Chondrocyte (in vitro differentiated cells): Measurements from ENCODE around the gene GPBAR1. TPM values are rescaled to one million over a fixed set of nuclear protein-coding genes. Genes with fewer than 3 reads are reported as not detected.

ENCODE experiments used
- DNase-seq: peaks from one replicate; pipeline ENCODE4 v3.0.0; 2021; ENCODE audit warnings: mixed read lengths, low spot score
- H3K27ac Mint-ChIP-seq: one replicate; pipeline ENCODE4 v1.8.0; 2021; ENCODE audit warnings: mild to moderate bottlenecking, moderate library complexity, mixed read lengths; ENCODE audit not compliant: unreplicated experiment
- H3K27me3 Mint-ChIP-seq: 2 replicates; pipeline ENCODE4 v1.8.0; 2021; ENCODE audit warnings: low read depth, mixed read lengths
- H3K36me3 Mint-ChIP-seq: 2 replicates; pipeline ENCODE4 v1.8.0; 2021; ENCODE audit warnings: low read depth, mixed read lengths
- H3K4me1 Mint-ChIP-seq: 2 replicates; pipeline ENCODE4 v1.8.0; 2021; ENCODE audit warnings: low read depth, mild to moderate bottlenecking, mixed read lengths
- H3K4me3 Mint-ChIP-seq: one replicate; pipeline ENCODE4 v1.8.0; 2021; ENCODE audit warnings: mild to moderate bottlenecking, moderate library complexity, mixed read lengths; ENCODE audit not compliant: unreplicated experiment
- H3K9me3 Mint-ChIP-seq: 2 replicates; pipeline ENCODE4 v1.8.0; 2021; ENCODE audit warnings: low read depth, mixed read lengths
- long read RNA-seq: library from polyadenylated mRNA; stranded (forward); transcript quantifications from one replicate; pipeline ENCODE4 v2.0.0, GENCODE V29; 2021
- total RNA-seq: library from RNA; stranded (reverse); gene quantifications from 3 replicates; pipeline ENCODE4 v1.2.1, GENCODE V29; 2021
- TF ChIP-seq, protein P1 (sequence below): fragments of 200-600 bp; sonication (generic); IDR thresholded peaks from 2 replicates; pipeline ENCODE4 v1.5.0; 2021; ENCODE audit warnings: antibody characterized with exemption, mild to moderate bottlenecking, moderate library complexity

Gene GPBAR1, protein sequence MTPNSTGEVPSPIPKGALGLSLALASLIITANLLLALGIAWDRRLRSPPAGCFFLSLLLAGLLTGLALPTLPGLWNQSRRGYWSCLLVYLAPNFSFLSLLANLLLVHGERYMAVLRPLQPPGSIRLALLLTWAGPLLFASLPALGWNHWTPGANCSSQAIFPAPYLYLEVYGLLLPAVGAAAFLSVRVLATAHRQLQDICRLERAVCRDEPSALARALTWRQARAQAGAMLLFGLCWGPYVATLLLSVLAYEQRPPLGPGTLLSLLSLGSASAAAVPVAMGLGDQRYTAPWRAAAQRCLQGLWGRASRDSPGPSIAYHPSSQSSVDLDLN
- total RNA-seq: 0.10 to 0.26 TPM (median 0.22 TPM) in 3 replicates
- long read RNA-seq: 0 reads

DNA sequence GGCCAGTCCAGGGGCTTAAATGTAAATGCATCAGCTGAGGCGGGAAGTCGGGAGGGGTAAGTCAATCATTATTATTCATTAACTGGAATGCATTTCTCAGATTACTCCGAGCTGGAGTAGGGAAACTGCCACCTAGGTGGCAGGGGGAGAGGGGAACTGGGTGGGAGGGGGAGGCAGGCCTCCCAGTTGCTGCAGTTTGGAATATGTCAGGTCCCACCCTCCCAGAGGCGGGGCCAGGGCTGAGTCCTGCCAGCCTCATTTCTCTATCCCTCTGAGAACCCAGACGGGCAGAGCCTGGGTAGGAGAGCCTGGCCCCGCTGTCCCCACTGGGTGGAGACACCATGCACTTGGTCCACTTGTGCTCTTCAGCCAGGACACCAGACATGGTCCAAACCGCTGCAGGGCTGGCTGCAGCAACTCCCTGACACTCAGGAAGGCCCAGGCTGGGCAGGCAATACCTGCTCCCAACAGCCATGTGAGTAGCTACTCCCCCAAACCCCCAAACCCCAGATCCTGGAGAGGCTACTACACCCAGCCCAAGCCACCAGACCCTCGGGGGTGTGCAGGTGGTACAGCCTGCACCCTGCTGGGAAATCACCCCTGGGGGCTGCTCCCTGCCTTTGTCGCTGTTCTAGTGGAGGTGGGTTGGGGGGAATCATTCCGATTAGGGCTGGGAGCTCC lies at the start of gene GPBAR1:
Gene GPBAR1, plus strand, starts transcription at position 274 of the 681 bp plus-strand sequence. CDS start 1,710 bp downstream, outside the sequence.
- no peak within 1 kb of the TSS for H3K4me3 Mint-ChIP-seq
- H3K27me3 Mint-ChIP-seq: no peaks in the 10 kb centered on the region
- H3K4me1 Mint-ChIP-seq: peaks cover 31% of the 10 kb centered on the region
- peak; percentile 86 for DNase-seq
- peaks cover 8% of the 10 kb centered on the region for H3K36me3 Mint-ChIP-seq
- TF ChIP-seq, protein P1, sequence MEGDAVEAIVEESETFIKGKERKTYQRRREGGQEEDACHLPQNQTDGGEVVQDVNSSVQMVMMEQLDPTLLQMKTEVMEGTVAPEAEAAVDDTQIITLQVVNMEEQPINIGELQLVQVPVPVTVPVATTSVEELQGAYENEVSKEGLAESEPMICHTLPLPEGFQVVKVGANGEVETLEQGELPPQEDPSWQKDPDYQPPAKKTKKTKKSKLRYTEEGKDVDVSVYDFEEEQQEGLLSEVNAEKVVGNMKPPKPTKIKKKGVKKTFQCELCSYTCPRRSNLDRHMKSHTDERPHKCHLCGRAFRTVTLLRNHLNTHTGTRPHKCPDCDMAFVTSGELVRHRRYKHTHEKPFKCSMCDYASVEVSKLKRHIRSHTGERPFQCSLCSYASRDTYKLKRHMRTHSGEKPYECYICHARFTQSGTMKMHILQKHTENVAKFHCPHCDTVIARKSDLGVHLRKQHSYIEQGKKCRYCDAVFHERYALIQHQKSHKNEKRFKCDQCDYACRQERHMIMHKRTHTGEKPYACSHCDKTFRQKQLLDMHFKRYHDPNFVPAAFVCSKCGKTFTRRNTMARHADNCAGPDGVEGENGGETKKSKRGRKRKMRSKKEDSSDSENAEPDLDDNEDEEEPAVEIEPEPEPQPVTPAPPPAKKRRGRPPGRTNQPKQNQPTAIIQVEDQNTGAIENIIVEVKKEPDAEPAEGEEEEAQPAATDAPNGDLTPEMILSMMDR: peak; percentile 37
- H3K9me3 Mint-ChIP-seq: no peaks in the 10 kb centered on the region
- peak within 1 kb of the TSS; percentile 94 for H3K27ac Mint-ChIP-seq

DNA sequence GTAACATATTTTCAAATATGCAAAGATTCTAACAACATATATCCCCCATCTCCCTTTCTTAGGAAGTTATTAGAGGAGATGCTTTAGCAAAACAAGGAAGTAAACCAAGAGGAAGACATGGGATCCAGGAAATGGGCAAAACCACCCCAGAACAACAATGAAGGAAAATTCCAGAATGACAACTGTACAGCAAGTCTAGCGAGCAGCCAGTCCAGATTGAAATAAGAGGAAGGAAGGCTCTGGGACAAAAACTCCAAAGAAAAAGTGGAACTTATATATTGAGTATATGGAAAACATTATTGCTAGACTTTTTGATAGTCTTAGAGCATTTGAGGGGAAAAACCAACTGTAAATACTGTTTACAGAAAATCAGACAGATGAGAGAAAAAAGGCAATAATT lies 46.7 kb upstream of the GPBAR1 start:
- Mint-ChIP-seq H3K36me3 (peaks cover 2% of the 10 kb centered on the region), H3K27ac (no peak overlapping the region), H3K4me1 (peaks cover 12% of the 10 kb centered on the region), H3K4me3 (no peak overlapping the region), H3K9me3 (peaks cover 8% of the 10 kb centered on the region), H3K27me3 (peaks cover 12% of the 10 kb centered on the region)
- TF ChIP-seq, protein P1: no peak
- no peak for DNase-seq

DNA sequence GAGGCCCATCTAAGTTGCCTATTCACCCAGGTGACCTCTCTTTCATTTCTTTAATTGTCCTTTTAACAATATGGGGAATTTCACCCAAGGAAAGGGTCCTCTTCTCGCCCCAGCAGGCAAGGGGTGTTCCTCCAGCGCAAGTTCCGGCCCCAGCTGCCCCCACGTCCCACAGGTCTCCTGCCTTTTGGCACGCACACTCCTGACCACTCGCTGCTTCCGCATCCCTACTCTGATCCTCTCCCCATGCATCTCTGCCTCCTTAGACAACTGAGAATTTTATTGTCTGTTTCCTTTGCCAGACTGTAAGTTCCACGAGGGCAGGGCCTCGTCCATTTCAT lies 44.5 kb upstream of the GPBAR1 start:
- Mint-ChIP-seq H3K36me3 (peaks cover 2% of the 10 kb centered on the region), H3K4me1 (peaks cover 34% of the 10 kb centered on the region), H3K4me3 (peak overlapping the region; percentile 92), H3K27ac (peak overlapping the region; percentile 98), H3K27me3 (peaks cover 6% of the 10 kb centered on the region), H3K9me3 (no peaks in the 10 kb centered on the region)
- TF ChIP-seq, protein P1: no peak
- DNase-seq: no peak

- Mint-ChIP-seq H3K27me3 (peaks cover 5% of the 10 kb centered on the region), H3K4me3 (peak within 1 kb of the TSS; percentile 92), H3K4me1 (peaks cover 39% of the 10 kb centered on the region), H3K36me3 (peaks cover 3% of the 10 kb centered on the region), H3K9me3 (no peaks in the 10 kb centered on the region), H3K27ac (peak within 1 kb of the TSS; percentile 98)
- DNase-seq: peak; percentile 98
- TF ChIP-seq, protein P1: no peak
Measured at GRCh38 chr2:218216674-218217359, 44.0 kb upstream of the GPBAR1 start, which contains the start of gene ARPC2. Gene ARPC2 (plus strand): TSS chr2:218217189. CDS start chr2:218217471, 282 bp downstream.
